Tibial artery (tissue), 4 donors: ENCODE data around the gene EHHADH.
"Not testable (repeated sequence)": the region's sequence is repeated elsewhere in the genome, so short reads cannot be mapped to it uniquely, and the experiment has no call there.

Experiments used
- DNase-seq, 2 donors: peaks; one replicate each; pipeline ENCODE4 v3.0.0-alpha.2; 2019
- H3K27ac ChIP-seq, 2 donors: fragments of 200-600 bp; sonication (generic) in 1 of 2; 1 replicate in 1 of 2; 2 replicates in 1 of 2; pipeline ENCODE4 v1.5.1; 2018 to 2019; ENCODE audit warnings: mild to moderate bottlenecking in 1 of 2
- H3K27me3 ChIP-seq, 2 donors: fragments of 200-600 bp; sonication (generic) in 1 of 2; one replicate each; pipeline versions ENCODE4 v1.5.1 to v1.6.0; 2016 to 2019
- H3K36me3 ChIP-seq, 3 donors: fragments of 200-600 bp; sonication (generic) in 2 of 3; one replicate each; pipeline ENCODE4 v1.5.1; 2016 to 2019; ENCODE audit warnings: mild to moderate bottlenecking in 2 of 3
- H3K4me1 ChIP-seq, 4 donors: fragments of 200-600 bp; sonication (generic) in 2 of 4; 1 replicate in 3 of 4; 2 replicates in 1 of 4; pipeline ENCODE4 v1.5.1; 2016 to 2019
- H3K4me3 ChIP-seq, 2 donors: fragments of 200-600 bp; sonication (generic) in 1 of 2; 1 replicate in 1 of 2; 2 replicates in 1 of 2; pipeline ENCODE4 v1.5.1; 2018 to 2019; ENCODE audit warnings: mild to moderate bottlenecking in 2 of 2
- H3K9me3 ChIP-seq, 3 donors: fragments of 200-600 bp; sonication (generic) in 1 of 3; one replicate each; pipeline ENCODE4 v1.5.1; 2016 to 2019
- intact Hi-C: fragments of 100-400 bp; cut with DNase I; formaldehyde crosslinking; loops from one replicate; pipeline ENCODE4 v1.15.0; 2023; ENCODE audit warnings: low total_unique reads
- TF ChIP-seq, protein P1 (sequence below), 2 experiments: fragments of 200-600 bp in 1 of 2; fragments of 450-650 bp in 1 of 2; IDR thresholded peaks; one replicate each; pipeline ENCODE4 v1.5.1; 2017 to 2019; ENCODE audit warnings: antibody characterized with exemption in 2 of 2, mild to moderate bottlenecking in 1 of 2, moderate library complexity in 1 of 2

Gene EHHADH

DNA sequence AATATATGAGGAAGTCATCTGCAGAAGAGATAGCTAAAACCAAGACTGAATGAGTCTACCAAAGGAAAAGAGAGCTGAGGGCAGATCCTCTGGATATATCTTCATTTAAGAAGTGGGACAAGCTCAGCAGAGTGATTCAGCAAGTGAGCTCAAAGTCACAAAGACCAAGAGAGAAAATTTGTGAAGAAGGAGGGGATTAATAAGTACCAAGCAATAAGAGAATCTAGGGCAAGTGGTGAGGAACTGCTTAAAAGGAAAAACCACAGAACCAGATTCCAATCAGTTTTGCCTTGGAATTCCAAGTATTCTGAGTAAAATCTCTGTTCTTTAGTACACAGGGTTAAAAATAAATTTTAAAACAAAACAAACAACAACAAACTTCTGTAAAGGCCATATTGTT is 3.6 kb downstream of the EHHADH start:
- TF ChIP-seq, protein P1, sequence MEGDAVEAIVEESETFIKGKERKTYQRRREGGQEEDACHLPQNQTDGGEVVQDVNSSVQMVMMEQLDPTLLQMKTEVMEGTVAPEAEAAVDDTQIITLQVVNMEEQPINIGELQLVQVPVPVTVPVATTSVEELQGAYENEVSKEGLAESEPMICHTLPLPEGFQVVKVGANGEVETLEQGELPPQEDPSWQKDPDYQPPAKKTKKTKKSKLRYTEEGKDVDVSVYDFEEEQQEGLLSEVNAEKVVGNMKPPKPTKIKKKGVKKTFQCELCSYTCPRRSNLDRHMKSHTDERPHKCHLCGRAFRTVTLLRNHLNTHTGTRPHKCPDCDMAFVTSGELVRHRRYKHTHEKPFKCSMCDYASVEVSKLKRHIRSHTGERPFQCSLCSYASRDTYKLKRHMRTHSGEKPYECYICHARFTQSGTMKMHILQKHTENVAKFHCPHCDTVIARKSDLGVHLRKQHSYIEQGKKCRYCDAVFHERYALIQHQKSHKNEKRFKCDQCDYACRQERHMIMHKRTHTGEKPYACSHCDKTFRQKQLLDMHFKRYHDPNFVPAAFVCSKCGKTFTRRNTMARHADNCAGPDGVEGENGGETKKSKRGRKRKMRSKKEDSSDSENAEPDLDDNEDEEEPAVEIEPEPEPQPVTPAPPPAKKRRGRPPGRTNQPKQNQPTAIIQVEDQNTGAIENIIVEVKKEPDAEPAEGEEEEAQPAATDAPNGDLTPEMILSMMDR (IDR thresholded peaks at IDR 0.05), result no peak
- Histone ChIP-seq H3K4me1 (peaks cover 0 to 4% (median 0%) of the 10 kb centered on the region in 4 donors), H3K27ac (no peak overlapping the region), H3K4me3 (no peak overlapping the region), H3K9me3 (no peaks in the 10 kb centered on the region), H3K27me3 (no peaks in the 10 kb centered on the region), H3K36me3 (peaks cover 7 to 11% (median 8%) of the 10 kb centered on the region in 3 donors)
- intact Hi-C loops, result no loop called here
- DNase-seq, result no peak

DNA sequence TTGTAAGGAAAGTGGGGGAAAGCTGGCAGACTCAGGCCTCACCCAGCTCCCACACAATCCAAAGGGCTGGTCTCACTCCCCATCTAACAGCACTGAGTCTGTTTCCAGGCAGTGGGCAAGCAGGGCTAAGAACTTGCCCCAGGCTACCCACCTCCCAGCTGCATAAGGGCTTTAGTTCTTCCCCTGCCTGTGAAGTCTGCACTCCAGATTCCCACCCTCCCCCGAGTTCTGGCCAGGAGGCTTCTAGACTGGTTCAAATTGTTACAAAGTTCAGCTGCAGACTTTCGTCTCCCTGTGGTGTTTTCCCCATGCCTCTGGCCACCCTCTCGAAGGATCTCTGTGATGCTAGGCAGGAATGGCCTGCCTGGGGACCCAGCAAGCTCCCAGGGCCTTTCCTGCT is 11.2 kb downstream of the EHHADH start:
- Histone ChIP-seq H3K4me3 (no peak overlapping the region), H3K27me3 (no peaks in the 10 kb centered on the region), H3K27ac (no peak overlapping the region), H3K4me1 (no peaks in the 10 kb centered on the region), H3K36me3 (peaks cover under 1 to 8% (median 1%) of the 10 kb centered on the region in 3 donors), H3K9me3 (peaks cover 0 to 28% (median 0%) of the 10 kb centered on the region in 3 donors)
- TF ChIP-seq, protein P1 (IDR thresholded peaks at IDR 0.05), result no peak
- intact Hi-C loops, result no loop called here
- no peak for DNase-seq

DNA sequence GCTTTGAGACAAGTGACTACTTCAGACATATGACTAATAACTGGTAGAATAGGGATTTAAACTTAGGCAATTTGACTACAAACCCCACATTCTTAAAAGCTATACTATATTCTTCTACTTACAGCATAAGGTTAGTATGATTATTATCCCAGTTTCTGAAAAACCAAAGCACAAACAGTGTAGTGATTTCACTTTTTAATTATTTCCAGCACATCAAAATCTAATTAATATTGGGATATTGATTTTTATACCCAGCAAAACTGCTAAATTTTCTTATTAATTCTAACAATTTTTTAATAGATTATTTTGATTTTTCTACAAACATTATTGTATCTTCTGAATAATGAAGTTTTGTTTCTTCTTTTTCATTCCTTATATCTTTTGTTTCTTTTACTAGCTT is 16.9 kb downstream of the EHHADH start:
- no peak overlapping the region for H3K27ac ChIP-seq
- H3K4me1 ChIP-seq, result no peaks in the 10 kb centered on the region
- intact Hi-C loops, result no loop called here

DNA sequence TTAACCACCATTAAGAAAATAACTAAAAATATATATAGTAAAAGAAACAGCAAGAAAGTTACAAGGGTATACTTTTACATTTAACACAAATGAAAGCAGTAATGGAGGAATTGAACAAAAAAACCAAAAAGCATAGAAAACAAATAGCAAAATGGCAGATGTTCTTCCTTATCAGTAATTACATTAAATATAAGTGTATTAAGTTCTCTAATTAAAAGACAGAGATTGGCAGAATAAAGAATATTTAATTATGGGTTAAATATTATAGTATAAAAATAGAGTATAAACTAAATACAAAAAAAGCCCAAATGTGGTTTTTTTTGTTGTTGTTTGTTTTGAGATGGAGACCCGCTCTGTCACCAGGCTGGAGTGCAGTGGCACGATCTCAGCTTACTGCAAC is 20.5 kb downstream of the EHHADH start:
- no peak for DNase-seq
- intact Hi-C loops, result no loop called here
- TF ChIP-seq, protein P1 (IDR thresholded peaks at IDR 0.05), result no peak
- no peak overlapping the region for H3K4me3 ChIP-seq
- H3K27me3 ChIP-seq, result no peaks in the 10 kb centered on the region
- H3K4me1 ChIP-seq, result no peaks in the 10 kb centered on the region
- peaks cover 24 to 31% (median 31%) of the 10 kb centered on the region in 3 donors for H3K36me3 ChIP-seq
- H3K27ac ChIP-seq, result no peak overlapping the region
- peaks cover 0 to 23% (median 0%) of the 10 kb centered on the region in 3 donors for H3K9me3 ChIP-seq

More for the DNA sequence above, 16.9 kb downstream of the EHHADH start:
- H3K36me3 ChIP-seq, result peaks cover 24 to 31% (median 31%) of the 10 kb centered on the region in 3 donors
- no peak for DNase-seq
- TF ChIP-seq, protein P1 (IDR thresholded peaks at IDR 0.05), result no peak
- no peak overlapping the region for H3K4me3 ChIP-seq
- peaks cover 0 to 23% (median 18%) of the 10 kb centered on the region in 3 donors for H3K9me3 ChIP-seq
- no peaks in the 10 kb centered on the region for H3K27me3 ChIP-seq

DNA sequence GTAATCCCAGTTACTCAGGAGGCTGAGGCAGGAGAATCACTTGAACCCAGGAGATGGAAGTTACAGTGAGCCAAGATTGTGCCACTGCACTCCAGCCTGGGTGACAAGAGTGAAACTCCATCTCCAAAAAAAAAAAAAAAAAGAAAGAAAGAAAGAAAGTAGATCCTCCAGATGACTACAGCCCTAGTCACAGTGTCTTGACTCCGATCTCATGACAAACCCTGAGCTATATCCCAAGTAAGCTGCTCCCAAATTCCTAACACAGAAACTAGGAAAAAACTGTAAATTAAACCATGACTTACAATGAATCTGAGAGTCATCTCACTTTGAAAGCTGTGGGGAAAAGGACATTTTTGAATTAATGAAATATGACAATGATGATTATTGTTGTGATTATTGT is 27.3 kb downstream of the EHHADH start:
- H3K27ac ChIP-seq, H3K27me3 ChIP-seq, intact Hi-C loops, DNase-seq, H3K36me3 ChIP-seq, H3K9me3 ChIP-seq, H3K4me3 ChIP-seq, H3K4me1 ChIP-seq: not testable (repeated sequence)

DNA sequence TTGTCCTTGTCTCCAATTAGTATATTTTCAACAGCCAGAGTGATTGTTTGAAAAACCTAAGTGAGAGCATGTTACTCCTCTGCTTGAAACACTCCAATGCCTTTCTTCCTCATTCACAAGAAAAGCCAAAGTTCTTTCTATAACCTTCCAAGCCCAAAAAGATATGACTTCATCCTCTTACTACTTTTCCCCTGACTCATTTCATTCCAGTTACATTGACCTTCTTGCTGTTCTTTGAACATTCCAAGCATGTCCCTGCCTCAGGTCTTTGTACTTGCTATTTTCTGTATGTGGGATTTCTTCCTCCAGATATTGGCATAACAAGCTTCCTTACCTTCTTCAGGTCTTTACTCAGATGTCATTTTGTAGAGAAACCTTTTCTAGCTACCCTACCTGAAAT is 28.3 kb downstream of the EHHADH start:
- no peak overlapping the region for H3K27ac ChIP-seq
- peaks cover 0 to 7% (median 0%) of the 10 kb centered on the region in 3 donors for H3K36me3 ChIP-seq
- TF ChIP-seq, protein P1 (IDR thresholded peaks at IDR 0.05), result no peak
- H3K9me3 ChIP-seq, result no peaks in the 10 kb centered on the region
- H3K27me3 ChIP-seq, result no peaks in the 10 kb centered on the region
- DNase-seq, result no peak
- no peaks in the 10 kb centered on the region for H3K4me1 ChIP-seq
- H3K4me3 ChIP-seq, result no peak overlapping the region
- intact Hi-C loops, result no loop called here
